A549 (cell line): Measurements from ENCODE around the gene GIPR. TPM values are rescaled to one million over a fixed set of nuclear protein-coding genes. Genes with fewer than 3 reads are reported as not detected.

Experiments used
- ATAC-seq, 2 experiments: fragments of 200-7000 bp in 1 of 2; fragments of >200 bp in 1 of 2; cut with Nextera tagmentation in 1 of 2; cut with Tn5 transposase in 1 of 2; 3 replicates each; pipeline versions ENCODE4 v1.8.0 to v1.9.1; 2018 to 2020; ENCODE audit warnings: mild to moderate bottlenecking in 1 of 2, moderate library complexity in 1 of 2
- CTCF ChIA-PET: fragments of 300-600 bp; sonication (Branson Sonifier 250); formaldehyde crosslinking; extraction: SDS; loops from one replicate; lab custom pipeline; 2021; ENCODE audit warnings: antibody characterized with exemption, inconsistent platforms; lab: Yijun Ruan, JAX
- POLR2A ChIA-PET: fragments of 350-600 bp; formaldehyde crosslinking; extraction: SDS; loops from one replicate; lab custom pipeline; 2021; ENCODE audit warnings: antibody characterized with exemption, inconsistent platforms; lab: Yijun Ruan, JAX
- DNase-seq, 2 experiments: peaks; one replicate each; pipeline versions ENCODE4 v3.0.0 to v3.0.0-alpha.2; 2011 to 2016; ENCODE audit warnings: low read depth in 1 of 2, low spot score in 1 of 2
- FAIRE-seq: peaks from 2 replicates; lab custom pipeline; 2011; peaks lifted over from hg19 to GRCh38; lab: Jason Lieb, UNC
- H3K27ac ChIP-seq, 2 experiments: fragments of >200 bp; sonication (Bioruptor Twin); formaldehyde crosslinking; 3 replicates each; pipeline ENCODE4 v1.5.1; 2016 to 2017
- H3K4me1 ChIP-seq: fragments of >200 bp; sonication (Bioruptor Twin); formaldehyde crosslinking; 3 replicates; pipeline ENCODE4 v1.6.1; 2016
- H3K4me2 ChIP-seq: fragments of >200 bp; sonication (Bioruptor Twin); formaldehyde crosslinking; 3 replicates; pipeline ENCODE4 v1.6.1; 2016
- H3K4me3 ChIP-seq: fragments of >200 bp; sonication (Bioruptor Twin); formaldehyde crosslinking; 3 replicates; pipeline ENCODE4 v1.5.1; 2016
- H3K9me3 ChIP-seq: fragments of >200 bp; sonication (Bioruptor Twin); formaldehyde crosslinking; 3 replicates; pipeline ENCODE4 v1.6.1; 2016
- BCL3 ChIP-seq: fragments of >200 bp; sonication (Bioruptor Twin); formaldehyde crosslinking; IDR thresholded peaks from 3 replicates; pipeline ENCODE4 v1.6.1; 2016
- BHLHE40 ChIP-seq: IDR thresholded peaks from 2 replicates; pipeline ENCODE4 v1.6.1; 2012; ENCODE audit warnings: low read depth, low read length, inconsistent platforms
- CBX2 ChIP-seq: fragments of 200-600 bp; sonication (generic); IDR thresholded peaks from 2 replicates; pipeline ENCODE4 v1.6.1; 2016; ENCODE audit warnings: low read depth, mild to moderate bottlenecking, borderline replicate concordance
- E2F6 ChIP-seq: IDR thresholded peaks from 2 replicates; pipeline ENCODE4 v1.6.1; 2012; ENCODE audit warnings: low read depth, borderline replicate concordance
- FOSL2 ChIP-seq, 2 experiments: fragments of 450-650 bp in 1 of 2; fragments of >200 bp in 1 of 2; sonication (Bioruptor Twin) in 1 of 2; formaldehyde crosslinking; IDR thresholded peaks; 2 replicates each; pipeline versions ENCODE4 v1.5.0 to v1.6.1; 2016 to 2020; ENCODE audit warnings: mild to moderate bottlenecking in 1 of 2, moderate library complexity in 1 of 2
- HDAC2 ChIP-seq: fragments of 200-600 bp; sonication (generic); IDR thresholded peaks from 2 replicates; pipeline ENCODE4 v1.6.1; 2016
- HOXA7 ChIP-seq: fragments of 250-450 bp; sonication (Bioruptor Pico); IDR thresholded peaks from 2 replicates; pipeline ENCODE4 v1.5.0; 2020; ENCODE audit warnings: mild to moderate bottlenecking, moderate library complexity
- HOXB5 ChIP-seq: fragments of 250-450 bp; sonication (Bioruptor Pico); IDR thresholded peaks from 2 replicates; pipeline ENCODE4 v1.5.0; 2020; ENCODE audit warnings: mild to moderate bottlenecking, moderate library complexity
- KDM1A ChIP-seq: fragments of 200-600 bp; sonication (generic); IDR thresholded peaks from 2 replicates; pipeline ENCODE4 v1.6.1; 2016; ENCODE audit warnings: low read depth, mild to moderate bottlenecking
- KDM5A ChIP-seq: fragments of 200-600 bp; sonication (generic); IDR thresholded peaks from 2 replicates; pipeline ENCODE4 v1.6.1; 2016; ENCODE audit warnings: antibody characterized with exemption, mild to moderate bottlenecking
- MAX ChIP-seq: IDR thresholded peaks from 2 replicates; pipeline ENCODE4 v1.6.1; 2012
- MAZ ChIP-seq: fragments of 150-350 bp; IDR thresholded peaks from 2 replicates; pipeline ENCODE4 v1.6.1; 2014; ENCODE audit warnings: antibody characterized with exemption, low read depth, low read length, borderline replicate concordance
- RAD21 ChIP-seq, 2 experiments: fragments of >200 bp in 1 of 2; sonication (Bioruptor Twin) in 1 of 2; formaldehyde crosslinking in 1 of 2; IDR thresholded peaks in 1 of 2; conservative IDR thresholded peaks in 1 of 2; 2 replicates in 1 of 2; 3 replicates in 1 of 2; pipeline ENCODE4 v1.6.1; 2012 to 2018; ENCODE audit warnings: inconsistent platforms in 1 of 2
- RARB ChIP-seq: fragments of 250-450 bp; sonication (Bioruptor Pico); IDR thresholded peaks from 2 replicates; pipeline ENCODE4 v1.8.0; 2021; ENCODE audit warnings: mild to moderate bottlenecking, moderate library complexity
- TP53 ChIP-seq: fragments of 250-450 bp; sonication (Bioruptor Pico); IDR thresholded peaks from 2 replicates; pipeline ENCODE4 v1.5.0; 2021; ENCODE audit warnings: mild to moderate bottlenecking, moderate library complexity
- ZFP36 ChIP-seq: fragments of 450-650 bp; IDR thresholded peaks from 2 replicates; pipeline ENCODE4 v1.6.1; 2014; ENCODE audit warnings: borderline replicate concordance; ENCODE audit not compliant: partially characterized antibody
- ZNF302 ChIP-seq: fragments of 250-450 bp; sonication (Bioruptor Pico); IDR thresholded peaks from 2 replicates; pipeline ENCODE4 v1.9.0; 2021; ENCODE audit warnings: inconsistent platforms, mild to moderate bottlenecking, moderate library complexity
- ZSCAN20 ChIP-seq: fragments of 250-450 bp; sonication (Bioruptor Pico); IDR thresholded peaks from 2 replicates; pipeline ENCODE4 v1.8.0; 2022; ENCODE audit warnings: mild to moderate bottlenecking, moderate library complexity
- WGBS: methylation state at CpG from one replicate; pipeline ENCODE4 v1.1.6; 2017; ENCODE audit errors: missing lambda C conversion rate; 5-methylcytosine and 5-hydroxymethylcytosine counted together
- polyA plus RNA-seq, 4 experiments: library from polyadenylated mRNA; depleted of rRNA in 3 of 4; stranded (reverse); fragments of >200 nt; fragmentation: RNase III in 1 of 4; extraction: RNeasy Plus Mini Kit Qiagen cat#74134 plus additional on column Dnase treatment in 1 of 4; gene quantifications; 2 replicates in 3 of 4; 3 replicates in 1 of 4; pipeline ENCODE4 v1.2.3, GENCODE V29; 2011 to 2017
- TF ChIP-seq, protein P1 (sequence below): fragments of >200 bp; sonication (Bioruptor Twin); formaldehyde crosslinking; IDR thresholded peaks from 3 replicates; pipeline ENCODE4 v1.5.1; 2016
- TF ChIP-seq, protein P2 (sequence below): fragments of 200-600 bp; sonication (generic); IDR thresholded peaks from 2 replicates; pipeline ENCODE4 v1.6.1; 2016; ENCODE audit warnings: antibody characterized with exemption, mild to moderate bottlenecking, moderate library complexity

GIPR gene
- polyA plus RNA-seq, 2 of the 4 experiments (the other 2 are of a cell fraction) = 1.2 to 1.4 TPM

DNA sequence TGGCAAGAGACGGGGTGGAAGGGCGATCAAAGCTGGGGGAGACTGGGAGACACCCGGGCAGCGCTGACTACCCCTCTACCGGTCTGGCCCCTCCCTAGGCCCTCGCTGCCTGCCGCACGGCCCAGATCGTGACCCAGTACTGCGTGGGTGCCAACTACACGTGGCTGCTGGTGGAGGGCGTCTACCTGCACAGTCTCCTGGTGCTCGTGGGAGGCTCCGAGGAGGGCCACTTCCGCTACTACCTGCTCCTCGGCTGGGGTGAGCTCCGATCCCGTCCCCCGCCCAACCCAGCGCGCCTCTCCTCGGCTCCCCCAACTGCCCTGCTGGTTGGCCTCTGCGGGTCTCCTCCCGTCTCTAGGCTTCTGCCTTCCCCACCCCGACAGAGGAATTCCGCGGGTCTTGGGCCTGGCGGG, 8.8 kb downstream of the GIPR start:
- 62% methylated on average over 21 of the region's 28 CpGs for WGBS
- H3K9me3 ChIP-seq = no peaks in the 10 kb centered on the region
- H3K4me3 ChIP-seq = peak overlapping the region; percentile 42
- DNase-seq (no peak), FAIRE-seq (no peak), ATAC-seq (peak; percentile 17 to 20; a peak in 5 of 6 replicates)
- H3K4me2 ChIP-seq = peak overlapping the region; percentile 81
- peak overlapping the region in 1 of 2 experiments; percentile 70; a peak in 4 of 6 replicates for H3K27ac ChIP-seq
- TF ChIP-seq E2F6 = no peak
- TF ChIP-seq FOSL2 (IDR thresholded peaks at IDR 0.05) = no peak
- no peak for TF ChIP-seq FOSL2 (CRISPR knock-in tag; IDR thresholded peaks at IDR 0.05)
- no peak for TF ChIP-seq KDM1A
- no peak for TF ChIP-seq BHLHE40
- no peak for TF ChIP-seq TP53 (CRISPR knock-in tag)
- no peak for TF ChIP-seq CBX2
- no peak for TF ChIP-seq HOXA7 (CRISPR knock-in tag)
- no peak for TF ChIP-seq KDM5A
- no peak for TF ChIP-seq HOXB5 (CRISPR knock-in tag)
- no peak for TF ChIP-seq ZSCAN20
- ChIA-PET POLR2A (interaction anchor here (0.8 to 3.1 kb wide), 6 partner anchors 10 to 92 kb away, joined by 4 to 25 read pairs (median 5); partner anchors contain the start of genes OPA3, QPCTL and SNRPD2), CTCF (interaction anchor here (0.6 to 10.9 kb wide), 8 partner anchors 8 to 238 kb away, joined by 4 to 159 read pairs (median 8); partner anchors contain the start of genes GIPR, QPCTL and SNRPD2)
- peaks cover 10% of the 10 kb centered on the region for H3K4me1 ChIP-seq

DNA sequence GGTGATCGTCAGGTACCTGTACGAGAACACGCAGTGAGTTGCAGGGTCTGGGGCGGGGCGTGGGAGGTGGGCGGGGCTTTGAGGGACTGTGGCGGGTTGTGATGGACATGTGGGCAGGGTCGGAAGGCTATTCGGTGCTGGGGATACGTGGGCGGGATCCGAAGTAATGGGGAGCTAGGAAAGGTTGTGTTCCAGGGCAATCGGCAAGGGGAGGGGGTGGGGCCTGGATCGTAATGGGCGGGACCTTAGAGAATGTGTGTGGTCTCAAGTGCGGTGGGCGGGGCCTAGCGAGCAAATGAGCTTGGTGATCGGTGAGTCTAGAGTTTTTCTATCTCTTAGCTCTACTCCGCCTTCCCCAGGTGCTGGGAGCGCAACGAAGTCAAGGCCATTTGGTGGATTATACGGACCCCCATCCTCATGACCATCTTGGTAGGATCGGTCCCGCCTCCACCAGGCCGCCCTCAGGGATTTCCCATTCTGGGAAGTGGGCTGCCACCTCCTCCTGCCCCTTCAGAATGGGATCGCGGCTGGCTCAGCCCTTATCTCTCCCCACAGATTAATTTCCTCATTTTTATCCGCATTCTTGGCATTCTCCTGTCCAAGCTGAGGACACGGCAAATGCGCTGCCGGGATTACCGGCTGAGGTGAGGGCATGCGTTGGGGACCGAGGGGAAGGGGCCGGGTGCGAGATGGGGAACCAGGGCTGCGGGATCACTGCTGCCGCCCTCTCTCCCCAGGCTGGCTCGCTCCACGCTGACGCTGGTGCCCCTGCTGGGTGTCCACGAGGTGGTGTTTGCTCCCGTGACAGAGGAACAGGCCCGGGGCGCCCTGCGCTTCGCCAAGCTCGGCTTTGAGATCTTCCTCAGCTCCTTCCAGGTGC, 9.6 kb downstream of the GIPR start:
- Histone ChIP-seq H3K27ac (peak overlapping the region; percentile 12 to 70; a peak in 5 of 6 replicates), H3K4me3 (peak overlapping the region; percentile 42), H3K4me1 (peaks cover 12% of the 10 kb centered on the region), H3K4me2 (peak overlapping the region; percentile 81), H3K9me3 (no peaks in the 10 kb centered on the region)
- no peak for FAIRE-seq
- POLR2A ChIA-PET = interaction anchor here (0.5 to 3.1 kb wide), 9 partner anchors 9 to 153 kb away, joined by 3 to 25 read pairs (median 4); partner anchors contain the start of genes OPA3, QPCTL and SNRPD2
- peak; percentile 74 to 83 for ATAC-seq
- CTCF ChIA-PET = interaction anchor here (0.6 to 10.9 kb wide), 17 partner anchors 9 to 401 kb away, joined by 3 to 159 read pairs (median 4); partner anchors contain the start of genes GIPR, QPCTL and SNRPD2
- TF ChIP-seq HOXB5 (CRISPR knock-in tag) (no peak), RAD21 (conservative IDR thresholded peaks at IDR 0.05 in 1 of 2, IDR thresholded peaks at IDR 0.05 in 1 of 2) (peak in 1 of 2 experiments; percentile 26; a peak in 1 of 5 replicates), ZFP36 (peak; percentile 99), HDAC2 (no peak), MAX (peak; percentile 37; the same call in 1 of the 2 replicates), BCL3 (no peak), MAZ (no peak), RARB (no peak), ZNF302 (CRISPR knock-in tag) (no peak)
- TF ChIP-seq, protein P1, sequence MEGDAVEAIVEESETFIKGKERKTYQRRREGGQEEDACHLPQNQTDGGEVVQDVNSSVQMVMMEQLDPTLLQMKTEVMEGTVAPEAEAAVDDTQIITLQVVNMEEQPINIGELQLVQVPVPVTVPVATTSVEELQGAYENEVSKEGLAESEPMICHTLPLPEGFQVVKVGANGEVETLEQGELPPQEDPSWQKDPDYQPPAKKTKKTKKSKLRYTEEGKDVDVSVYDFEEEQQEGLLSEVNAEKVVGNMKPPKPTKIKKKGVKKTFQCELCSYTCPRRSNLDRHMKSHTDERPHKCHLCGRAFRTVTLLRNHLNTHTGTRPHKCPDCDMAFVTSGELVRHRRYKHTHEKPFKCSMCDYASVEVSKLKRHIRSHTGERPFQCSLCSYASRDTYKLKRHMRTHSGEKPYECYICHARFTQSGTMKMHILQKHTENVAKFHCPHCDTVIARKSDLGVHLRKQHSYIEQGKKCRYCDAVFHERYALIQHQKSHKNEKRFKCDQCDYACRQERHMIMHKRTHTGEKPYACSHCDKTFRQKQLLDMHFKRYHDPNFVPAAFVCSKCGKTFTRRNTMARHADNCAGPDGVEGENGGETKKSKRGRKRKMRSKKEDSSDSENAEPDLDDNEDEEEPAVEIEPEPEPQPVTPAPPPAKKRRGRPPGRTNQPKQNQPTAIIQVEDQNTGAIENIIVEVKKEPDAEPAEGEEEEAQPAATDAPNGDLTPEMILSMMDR = peak; percentile 21; the same call in 1 of the 3 replicates
- TF ChIP-seq, protein P2, sequence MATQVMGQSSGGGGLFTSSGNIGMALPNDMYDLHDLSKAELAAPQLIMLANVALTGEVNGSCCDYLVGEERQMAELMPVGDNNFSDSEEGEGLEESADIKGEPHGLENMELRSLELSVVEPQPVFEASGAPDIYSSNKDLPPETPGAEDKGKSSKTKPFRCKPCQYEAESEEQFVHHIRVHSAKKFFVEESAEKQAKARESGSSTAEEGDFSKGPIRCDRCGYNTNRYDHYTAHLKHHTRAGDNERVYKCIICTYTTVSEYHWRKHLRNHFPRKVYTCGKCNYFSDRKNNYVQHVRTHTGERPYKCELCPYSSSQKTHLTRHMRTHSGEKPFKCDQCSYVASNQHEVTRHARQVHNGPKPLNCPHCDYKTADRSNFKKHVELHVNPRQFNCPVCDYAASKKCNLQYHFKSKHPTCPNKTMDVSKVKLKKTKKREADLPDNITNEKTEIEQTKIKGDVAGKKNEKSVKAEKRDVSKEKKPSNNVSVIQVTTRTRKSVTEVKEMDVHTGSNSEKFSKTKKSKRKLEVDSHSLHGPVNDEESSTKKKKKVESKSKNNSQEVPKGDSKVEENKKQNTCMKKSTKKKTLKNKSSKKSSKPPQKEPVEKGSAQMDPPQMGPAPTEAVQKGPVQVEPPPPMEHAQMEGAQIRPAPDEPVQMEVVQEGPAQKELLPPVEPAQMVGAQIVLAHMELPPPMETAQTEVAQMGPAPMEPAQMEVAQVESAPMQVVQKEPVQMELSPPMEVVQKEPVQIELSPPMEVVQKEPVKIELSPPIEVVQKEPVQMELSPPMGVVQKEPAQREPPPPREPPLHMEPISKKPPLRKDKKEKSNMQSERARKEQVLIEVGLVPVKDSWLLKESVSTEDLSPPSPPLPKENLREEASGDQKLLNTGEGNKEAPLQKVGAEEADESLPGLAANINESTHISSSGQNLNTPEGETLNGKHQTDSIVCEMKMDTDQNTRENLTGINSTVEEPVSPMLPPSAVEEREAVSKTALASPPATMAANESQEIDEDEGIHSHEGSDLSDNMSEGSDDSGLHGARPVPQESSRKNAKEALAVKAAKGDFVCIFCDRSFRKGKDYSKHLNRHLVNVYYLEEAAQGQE = no peak
- 28% methylated on average over 42 of the region's 49 CpGs for WGBS
- peak; percentile 93 to 97 for DNase-seq
